Activated CD4-positive, alpha-beta T cell treated with anti-CD3 and anti-CD28 coated beads for 4 hours (primary cell): ENCODE data around the gene ZNF217.
"Not testable (repeated sequence)": the region's sequence is repeated elsewhere in the genome, so short reads cannot be mapped to it uniquely, and the experiment has no call there.

Source experiments
- DNase-seq, 2 donors: peaks; one replicate each; pipeline ENCODE4 v3.0.0-alpha.2; 2020

Gene ZNF217

GRCh38 chr20:53522696-53523095, 70.9 kb downstream of the ZNF217 start:
- no peak for DNase-seq

GRCh38 chr20:53522026-53522425, 71.6 kb downstream of the ZNF217 start:
- DNase-seq, result no peak

- DNase-seq, result not testable (repeated sequence)
These were observed 72.2 kb downstream of the ZNF217 start for GRCh38 chr20:53521421-53521820.

GRCh38 chr20:53517146-53517545, 76.5 kb downstream of the ZNF217 start:
- DNase-seq, result no peak
